HG03139 (cell line): Measurements from ENCODE around the gene MEN1.

Source experiments
- ATAC-seq: cut with Tn5 transposase; IDR thresholded peaks from one replicate; pipeline ENCODE4 v1.9.1; 2021; ENCODE audit not compliant: unreplicated experiment

MEN1 gene

DNA sequence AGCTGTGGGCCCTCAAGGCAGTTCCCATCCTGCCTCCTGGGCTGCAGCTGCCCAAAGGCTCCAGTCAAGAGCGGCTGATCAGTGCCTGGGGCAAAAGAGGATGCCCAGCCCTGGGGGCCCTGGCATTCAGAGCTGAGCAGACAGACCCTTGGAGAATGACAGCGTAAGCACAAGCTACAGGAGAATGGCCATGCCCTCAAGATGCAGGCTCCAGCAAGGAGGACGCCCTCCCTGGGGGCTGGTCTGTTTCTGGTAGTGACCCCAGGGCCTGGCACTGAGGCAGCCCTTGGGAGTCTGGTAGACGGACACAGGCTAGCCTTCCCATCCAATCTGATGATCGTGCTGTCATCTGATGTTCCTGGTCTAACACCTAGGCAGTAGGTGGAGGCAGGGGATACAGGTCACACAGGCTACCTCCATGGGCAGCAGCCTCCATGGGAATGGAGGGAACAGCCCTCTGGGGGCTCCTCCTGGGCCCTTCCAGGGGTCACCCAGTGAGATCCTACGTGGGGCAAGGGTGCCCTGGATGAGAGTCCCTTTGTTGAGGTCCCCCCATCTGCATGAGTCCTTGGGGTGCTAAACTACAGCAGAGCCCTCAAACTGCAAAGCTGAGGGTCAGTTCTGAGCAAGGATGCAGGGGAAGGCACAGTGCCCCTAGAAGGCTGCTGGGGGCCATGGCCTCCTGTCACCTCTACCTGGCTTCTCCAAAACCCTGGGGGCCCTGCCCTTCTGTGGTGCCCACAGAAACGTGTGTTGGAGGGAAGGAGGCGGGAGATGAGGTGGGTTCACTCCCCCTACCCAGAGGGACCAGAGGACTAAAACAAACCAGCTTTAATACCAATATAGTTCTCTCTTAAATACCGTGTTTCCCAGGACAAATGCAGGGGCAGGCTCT, 21.8 kb downstream of the MEN1 start:
- ATAC-seq: no peak

DNA sequence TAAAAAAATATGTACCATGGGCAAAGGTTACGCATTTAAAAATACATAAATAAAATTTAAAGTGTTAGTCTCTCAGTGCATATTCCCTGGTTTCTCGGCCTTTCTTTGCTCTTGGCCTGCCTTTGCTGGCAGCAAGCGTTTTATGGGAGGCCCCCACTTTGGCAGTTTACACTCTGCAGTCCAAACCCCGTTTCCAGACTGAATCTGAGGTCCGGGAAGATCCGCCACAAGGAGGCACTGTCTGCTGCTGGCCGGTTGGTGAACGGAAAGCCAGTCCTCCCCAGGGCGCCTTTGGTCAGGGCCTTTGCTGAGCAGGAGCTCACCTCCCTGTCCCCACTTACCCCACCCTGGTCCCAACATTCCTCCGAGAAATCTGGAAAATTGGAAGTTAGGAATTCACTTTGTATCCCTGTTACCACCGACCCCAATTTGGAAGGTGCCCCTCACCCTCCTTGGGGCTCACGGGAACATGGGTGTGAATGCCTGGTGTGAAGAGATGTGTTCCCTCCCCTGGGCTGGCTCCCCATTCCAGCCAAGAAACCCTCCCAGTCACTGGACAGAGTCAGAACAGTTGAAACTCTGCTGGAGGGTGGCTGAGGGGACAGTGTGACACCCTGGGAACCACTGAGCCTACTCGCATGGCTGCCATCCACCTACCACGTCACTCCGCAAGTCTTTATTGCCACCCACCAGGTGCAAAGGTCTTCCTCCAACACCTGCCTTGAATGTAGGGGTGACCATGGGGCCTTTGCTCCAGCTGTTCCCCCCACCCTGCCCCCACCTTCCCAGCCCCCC, 22.6 kb downstream of the MEN1 start:
- ATAC-seq: no peak

GRCh38 chr11:64786308-64786707, 24.0 kb downstream of the MEN1 start:
- ATAC-seq: no peak

- no peak for ATAC-seq
Measured at GRCh38 chr11:64784813-64785581, 25.4 kb downstream of the MEN1 start.

DNA sequence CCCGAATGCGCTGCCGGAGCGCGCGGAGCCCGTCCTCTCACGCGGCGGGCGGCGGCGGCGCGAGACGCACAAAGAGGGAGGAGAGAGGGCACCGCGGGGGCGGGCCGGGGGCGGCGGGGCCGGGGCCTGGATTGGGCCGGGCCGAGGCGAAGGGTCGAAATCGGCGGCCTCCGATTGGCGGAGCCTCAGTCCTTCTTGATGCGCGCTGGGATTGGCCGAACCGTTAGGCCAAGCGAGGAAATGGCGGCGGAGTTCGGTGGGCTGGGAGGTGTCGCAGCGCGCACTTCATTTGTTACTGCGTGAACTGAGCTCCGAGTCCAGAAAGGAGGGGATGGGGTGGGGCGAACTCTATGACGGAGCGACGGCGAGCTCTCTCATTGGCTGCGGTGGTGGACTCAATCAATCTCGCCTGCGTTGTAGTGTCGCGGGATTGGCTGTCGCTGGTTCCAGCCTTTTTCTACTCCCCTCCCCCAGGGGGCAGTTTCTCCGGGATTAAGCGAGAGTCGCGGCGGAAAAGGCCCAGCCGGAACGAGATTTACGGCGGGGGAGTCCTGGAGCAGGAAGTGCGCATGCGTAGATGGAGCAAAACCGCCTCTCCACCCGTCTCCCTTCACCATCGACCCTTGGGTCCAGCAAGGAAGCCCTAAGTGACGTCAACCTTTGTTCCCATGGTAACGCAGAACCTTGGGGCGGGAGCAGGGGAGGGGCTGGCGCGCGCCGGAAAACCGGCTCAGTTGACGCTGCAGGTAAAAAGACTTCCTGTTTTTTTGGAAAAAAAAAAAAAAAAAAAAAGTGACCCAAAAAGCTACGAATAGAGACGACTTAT, 31.7 kb downstream of the MEN1 start, which contains the start of gene SF1:
Gene SF1, minus strand, starts transcription at position 70 of the 826 bp plus-strand sequence. CDS start 150 bp downstream, outside the sequence.
- ATAC-seq: peak; percentile 74

DNA sequence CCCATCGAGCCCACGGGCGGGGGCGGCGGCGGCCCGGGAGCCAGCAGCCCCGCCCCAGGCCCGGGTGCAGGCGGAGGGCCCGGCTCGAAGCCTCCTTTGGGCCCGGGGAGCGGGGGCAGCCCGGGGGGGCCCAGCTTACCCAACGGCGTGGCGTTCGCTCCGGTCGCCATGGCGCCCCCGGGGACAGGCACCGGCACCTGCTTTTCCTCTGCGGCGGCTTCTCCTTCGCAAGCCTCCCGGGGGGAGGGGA, 32.2 kb downstream of the MEN1 start:
- ATAC-seq: no peak

GRCh38 chr11:64777449-64778222, 32.7 kb downstream of the MEN1 start:
- peak; percentile 13 for ATAC-seq

DNA sequence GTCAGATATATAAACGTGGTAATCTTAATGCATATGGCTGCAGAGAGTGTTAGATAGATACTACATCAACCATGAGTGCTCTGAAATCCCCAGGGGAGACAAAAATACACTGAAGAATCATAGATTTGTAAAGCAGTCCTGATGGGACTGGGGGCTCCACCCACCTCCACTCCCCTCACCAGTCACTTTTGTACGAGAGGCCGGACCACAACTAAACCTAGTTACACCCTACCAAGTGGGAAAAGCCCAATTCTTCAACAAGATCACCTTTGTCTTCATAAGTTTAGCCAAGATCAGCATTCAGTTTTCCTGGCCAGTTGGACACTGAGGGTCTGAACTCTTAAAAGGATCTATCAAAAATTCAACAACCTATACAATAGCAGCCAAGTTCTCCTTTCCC, 33.5 kb downstream of the MEN1 start:
- ATAC-seq: no peak

DNA sequence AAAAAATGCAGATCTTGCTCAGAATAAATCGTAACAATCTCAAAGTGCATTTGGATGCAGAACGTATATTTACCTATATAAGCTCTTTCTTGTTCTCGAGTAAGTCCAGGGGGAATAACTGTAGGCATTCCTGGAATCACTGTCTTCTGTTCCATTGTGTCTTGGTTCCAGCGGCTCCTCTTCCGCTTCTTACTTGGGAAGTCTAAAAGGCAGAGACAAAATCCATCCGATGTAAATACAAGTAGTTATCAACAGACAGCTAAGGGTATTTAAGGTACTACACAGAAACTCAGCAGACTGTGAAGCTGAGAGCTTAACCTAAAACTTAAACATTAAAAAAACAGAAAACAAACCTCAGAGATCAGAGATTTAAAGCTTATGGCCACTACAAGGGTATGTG, 33.9 kb downstream of the MEN1 start:
- ATAC-seq: no peak

GRCh38 chr11:64774144-64774543, 36.2 kb downstream of the MEN1 start:
- no peak for ATAC-seq

GRCh38 chr11:64772303-64773018, 37.9 kb downstream of the MEN1 start:
- ATAC-seq: no peak

DNA sequence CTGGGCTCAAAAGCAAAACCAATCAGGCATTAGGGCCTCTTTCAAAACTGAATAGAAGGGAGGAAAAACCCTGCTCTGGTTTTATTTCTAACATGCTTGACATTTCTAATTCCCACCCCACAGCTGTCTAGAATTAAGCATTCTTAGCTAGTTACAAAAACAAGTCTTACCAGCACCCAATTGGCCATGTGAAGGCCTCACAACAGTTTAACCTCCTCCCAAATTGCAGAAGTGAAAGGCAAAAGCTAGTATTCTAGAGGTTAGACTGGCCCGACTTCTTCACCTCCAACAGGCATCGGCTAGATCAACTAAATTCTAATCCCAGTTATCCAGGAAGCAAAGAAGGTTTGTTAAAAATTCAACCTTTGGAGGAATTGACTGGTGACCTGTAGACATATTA, 38.5 kb downstream of the MEN1 start:
- ATAC-seq: no peak

DNA sequence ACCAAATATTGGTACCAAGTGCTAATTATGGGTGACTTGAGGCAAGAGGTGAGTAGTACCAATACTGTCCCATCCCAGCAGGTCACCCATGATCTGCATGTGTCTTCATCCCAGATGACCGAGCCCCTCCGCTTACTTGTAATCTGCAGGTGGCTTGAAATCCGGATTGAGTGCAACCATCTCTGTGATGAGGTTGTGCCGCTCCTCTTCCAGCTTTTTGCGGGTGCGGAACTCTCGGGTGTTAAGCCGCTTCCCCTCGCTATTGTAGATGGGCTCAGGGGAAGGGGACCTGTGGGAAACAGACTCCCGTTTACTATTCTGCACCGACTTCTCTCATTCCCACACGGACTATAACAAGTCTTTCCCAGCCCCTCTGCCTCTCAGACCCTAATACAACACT, 40.2 kb downstream of the MEN1 start:
- no peak for ATAC-seq

GRCh38 chr11:64769283-64769682, 41.1 kb downstream of the MEN1 start:
- ATAC-seq: no peak

GRCh38 chr11:64768300-64768694, 42.1 kb downstream of the MEN1 start:
- no peak for ATAC-seq

DNA sequence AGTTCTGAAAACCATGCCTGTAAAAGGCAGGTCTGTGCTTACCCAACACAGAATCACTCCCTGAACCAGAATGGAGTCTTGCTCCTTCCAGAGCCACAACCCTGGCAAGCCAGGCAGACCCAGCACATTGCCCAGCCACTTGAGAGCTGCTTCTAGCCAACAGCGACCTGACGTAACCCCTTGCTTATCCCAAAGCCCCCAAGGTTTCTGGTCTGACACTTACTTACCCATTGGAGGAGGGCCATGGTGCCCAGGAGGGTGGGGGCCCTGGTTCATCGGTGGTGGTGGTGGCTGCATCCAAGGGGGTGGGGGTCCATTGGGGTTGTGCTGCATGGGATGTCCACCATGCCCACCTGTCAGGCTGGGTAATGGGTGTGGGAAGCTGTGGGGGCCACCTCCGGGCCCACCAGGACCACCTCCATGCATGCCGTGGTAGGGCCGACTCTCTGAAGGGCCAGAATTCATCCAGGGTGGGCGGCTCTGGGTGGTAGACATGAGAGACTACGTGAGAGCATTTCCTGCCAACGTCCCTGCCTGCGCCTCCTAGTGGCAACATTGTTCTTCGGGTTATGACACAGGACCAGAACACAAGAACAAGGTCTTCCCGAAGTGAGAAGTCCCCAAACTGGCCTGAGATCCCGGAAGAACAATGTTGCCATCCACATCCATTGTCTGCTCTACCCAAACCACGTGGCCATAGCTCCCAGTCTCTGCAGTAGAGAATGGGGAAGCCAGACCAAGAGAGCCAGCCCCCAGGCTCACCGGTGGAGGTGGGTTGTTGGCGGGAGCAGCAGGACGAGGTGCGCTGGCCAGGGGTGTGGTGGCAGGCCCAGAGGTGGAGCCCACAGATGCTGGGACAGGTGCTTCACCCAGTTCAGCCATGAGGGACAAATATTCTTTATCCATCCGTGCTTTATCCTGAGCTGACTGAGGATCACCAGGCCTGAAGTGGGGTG, 42.7 kb downstream of the MEN1 start:
- ATAC-seq: no peak

- ATAC-seq: no peak
Measured at GRCh38 chr11:64766881-64767280, 43.5 kb downstream of the MEN1 start.
